KMS-11 (cell line): ENCODE measurements around the gene MAG.
A peak's percentile ranks its signal among the peaks of the same experiment; 100 is the strongest.

Experiments
- H2AFZ ChIP-seq: fragments of 200-600 bp; sonication (generic); 2 replicates; pipeline ENCODE4 v1.6.1; 2016; ENCODE audit warnings: antibody characterized with exemption, mixed run types, low read depth
- H3K27ac ChIP-seq: fragments of 200-600 bp; sonication (generic); 2 replicates; pipeline ENCODE4 v1.6.1; 2016; ENCODE audit warnings: mild to moderate bottlenecking, mixed run types
- H3K27me3 ChIP-seq: fragments of 200-600 bp; sonication (generic); 2 replicates; pipeline ENCODE4 v1.6.1; 2017; ENCODE audit warnings: mild to moderate bottlenecking, low read depth, mixed run types, moderate library complexity; ENCODE audit not compliant: insufficient read depth
- H3K36me3 ChIP-seq: fragments of 200-600 bp; sonication (generic); 2 replicates; pipeline ENCODE4 v1.6.1; 2017; ENCODE audit warnings: mild to moderate bottlenecking, mixed run types; ENCODE audit not compliant: insufficient read depth
- H3K4me1 ChIP-seq: fragments of 200-600 bp; sonication (generic); 2 replicates; pipeline ENCODE4 v1.6.1; 2016; ENCODE audit warnings: mild to moderate bottlenecking, low read depth, mixed run types; ENCODE audit not compliant: poor library complexity, severe bottlenecking
- H3K4me2 ChIP-seq: fragments of 200-600 bp; sonication (generic); 2 replicates; pipeline ENCODE4 v1.7.0; 2016; ENCODE audit warnings: mild to moderate bottlenecking, mixed run types
- H3K4me3 ChIP-seq: fragments of 200-600 bp; sonication (generic); IDR thresholded peaks from 2 replicates; pipeline ENCODE4 v1.6.1; 2017; ENCODE audit warnings: low read depth, low read length, mixed read lengths; ENCODE audit not compliant: insufficient read depth
- H3K79me2 ChIP-seq: fragments of 200-600 bp; sonication (generic); 2 replicates; pipeline ENCODE4 v1.6.1; 2016; ENCODE audit warnings: low read depth, mixed run types; ENCODE audit not compliant: insufficient read depth
- H3K9ac ChIP-seq: fragments of 200-600 bp; sonication (generic); 2 replicates; pipeline ENCODE4 v1.6.1; 2016; ENCODE audit warnings: mild to moderate bottlenecking, mixed run types
- H4K20me1 ChIP-seq: fragments of 200-600 bp; sonication (generic); 2 replicates; pipeline ENCODE4 v1.6.1; 2016; ENCODE audit warnings: mild to moderate bottlenecking, mixed run types; ENCODE audit not compliant: insufficient read depth
- CTCF ChIP-seq: fragments of 200-600 bp; sonication (generic); conservative IDR thresholded peaks from 2 replicates; pipeline ENCODE4 v1.6.1; 2017; ENCODE audit warnings: low read depth, mild to moderate bottlenecking, antibody characterized with exemption, low read length, moderate library complexity, mixed read lengths

The MAG gene

GRCh38 chr19:35350591-35350990 is 58.6 kb downstream of the MAG start:
- H3K4me2 ChIP-seq, result no peak overlapping the region
- no peaks in the 10 kb centered on the region for H4K20me1 ChIP-seq
- no peaks in the 10 kb centered on the region for H3K79me2 ChIP-seq
- H3K36me3 ChIP-seq, result no peaks in the 10 kb centered on the region
- peaks cover 57% of the 10 kb centered on the region for H3K27me3 ChIP-seq
- no peak overlapping the region for H3K9ac ChIP-seq
- H3K4me3 ChIP-seq, result no peak overlapping the region
- H3K27ac ChIP-seq, result no peak overlapping the region
- H2AFZ ChIP-seq, result no peak overlapping the region
- no peaks in the 10 kb centered on the region for H3K4me1 ChIP-seq
- TF ChIP-seq CTCF, result no peak

- H3K36me3 ChIP-seq, result no peaks in the 10 kb centered on the region
- no peak overlapping the region for H3K4me2 ChIP-seq
- H3K9ac ChIP-seq, result no peak overlapping the region
- no peaks in the 10 kb centered on the region for H4K20me1 ChIP-seq
- H3K27ac ChIP-seq, result no peak overlapping the region
- no peaks in the 10 kb centered on the region for H3K4me1 ChIP-seq
- no peaks in the 10 kb centered on the region for H3K79me2 ChIP-seq
- H2AFZ ChIP-seq, result no peak overlapping the region
- no peak for TF ChIP-seq CTCF
- H3K27me3 ChIP-seq, result peaks cover 51% of the 10 kb centered on the region
- H3K4me3 ChIP-seq, result no peak overlapping the region
Measured at GRCh38 chr19:35351411-35352176, 59.6 kb downstream of the MAG start.

DNA sequence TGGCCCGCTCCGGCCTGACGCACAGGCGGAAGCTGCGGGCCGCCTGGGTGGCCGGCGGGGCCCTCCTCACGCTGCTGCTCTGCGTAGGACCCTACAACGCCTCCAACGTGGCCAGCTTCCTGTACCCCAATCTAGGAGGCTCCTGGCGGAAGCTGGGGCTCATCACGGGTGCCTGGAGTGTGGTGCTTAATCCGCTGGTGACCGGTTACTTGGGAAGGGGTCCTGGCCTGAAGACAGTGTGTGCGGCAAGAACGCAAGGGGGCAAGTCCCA is 60.2 kb downstream of the MAG start:
- no peak overlapping the region for H3K4me2 ChIP-seq
- H3K9ac ChIP-seq, result no peak overlapping the region
- H3K27ac ChIP-seq, result no peak overlapping the region
- no peak for TF ChIP-seq CTCF
- H2AFZ ChIP-seq, result no peak overlapping the region
- no peaks in the 10 kb centered on the region for H3K36me3 ChIP-seq
- no peaks in the 10 kb centered on the region for H3K79me2 ChIP-seq
- no peaks in the 10 kb centered on the region for H3K4me1 ChIP-seq
- H3K27me3 ChIP-seq, result peaks cover 47% of the 10 kb centered on the region
- H4K20me1 ChIP-seq, result no peaks in the 10 kb centered on the region
- no peak overlapping the region for H3K4me3 ChIP-seq

GRCh38 chr19:35352448-35353304 is 60.7 kb downstream of the MAG start:
- H2AFZ ChIP-seq, result no peak overlapping the region; the same call in 1 of the 2 replicates
- no peak overlapping the region for H3K27ac ChIP-seq
- TF ChIP-seq CTCF, result peak; percentile 69
- H3K4me1 ChIP-seq, result no peaks in the 10 kb centered on the region
- H3K4me3 ChIP-seq, result no peak overlapping the region
- H3K36me3 ChIP-seq, result no peaks in the 10 kb centered on the region
- no peaks in the 10 kb centered on the region for H3K79me2 ChIP-seq
- H3K4me2 ChIP-seq, result no peak overlapping the region
- H3K27me3 ChIP-seq, result peaks cover 42% of the 10 kb centered on the region
- no peak overlapping the region for H3K9ac ChIP-seq
- H4K20me1 ChIP-seq, result no peaks in the 10 kb centered on the region
